Measurements from ENCODE around the gene POMGNT2.
A peak's percentile ranks its signal among the peaks of the same experiment; 100 is the strongest.

Gene POMGNT2

DNA sequence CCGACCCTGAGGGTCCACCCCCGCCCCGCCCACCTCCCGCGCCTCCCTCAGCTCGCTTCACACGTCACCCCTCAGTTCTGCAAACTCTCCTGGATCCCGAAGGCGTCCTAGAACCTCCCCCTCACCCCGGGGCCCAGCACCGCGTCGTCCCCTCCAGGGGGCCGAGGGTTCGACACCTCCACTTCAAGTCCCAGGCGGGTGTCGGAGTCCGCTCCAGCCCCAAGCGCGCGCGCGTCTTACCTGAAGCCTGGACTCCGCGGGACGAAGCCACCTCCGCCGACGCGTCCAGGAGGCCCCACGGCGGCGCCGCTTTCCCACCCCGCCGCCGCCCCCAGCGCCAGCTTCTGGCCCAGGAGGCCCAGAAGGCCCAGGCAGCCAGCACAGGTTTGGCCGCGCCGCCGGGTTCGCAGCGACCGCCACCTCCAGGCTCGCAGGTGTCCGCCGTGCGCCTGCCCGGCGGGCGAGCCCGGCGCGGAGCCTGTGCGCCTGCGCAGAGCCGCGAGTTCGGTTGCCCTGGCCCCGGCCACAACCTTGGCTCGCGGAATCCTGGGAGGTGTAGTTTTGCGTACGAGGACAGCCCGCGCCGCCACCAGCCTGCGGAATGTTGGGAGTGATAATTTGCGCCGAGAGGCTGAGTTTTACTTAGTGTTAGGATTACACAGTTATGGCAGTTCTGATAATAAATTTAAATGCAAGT is at the start of gene POMGNT2:
TSS of gene POMGNT2 (minus strand) at position 484 of the 697 bp plus-strand sequence. CDS start 24,648 bp downstream, outside the sequence.
- peak; percentile 88 for DNase-seq (ENCODE audit: low spot score)

- DNase-seq (ENCODE audit: low spot score), result no peak
Measured at GRCh38 chr3:43154980-43155379, 49.1 kb upstream of the POMGNT2 start.

- DNase-seq (ENCODE audit: low spot score), result peak; percentile 17
Measured at GRCh38 chr3:43153216-43154083, 47.6 kb upstream of the POMGNT2 start.

GRCh38 chr3:43152649-43153048 is 46.8 kb upstream of the POMGNT2 start:
- no peak for DNase-seq (ENCODE audit: low spot score)

DNA sequence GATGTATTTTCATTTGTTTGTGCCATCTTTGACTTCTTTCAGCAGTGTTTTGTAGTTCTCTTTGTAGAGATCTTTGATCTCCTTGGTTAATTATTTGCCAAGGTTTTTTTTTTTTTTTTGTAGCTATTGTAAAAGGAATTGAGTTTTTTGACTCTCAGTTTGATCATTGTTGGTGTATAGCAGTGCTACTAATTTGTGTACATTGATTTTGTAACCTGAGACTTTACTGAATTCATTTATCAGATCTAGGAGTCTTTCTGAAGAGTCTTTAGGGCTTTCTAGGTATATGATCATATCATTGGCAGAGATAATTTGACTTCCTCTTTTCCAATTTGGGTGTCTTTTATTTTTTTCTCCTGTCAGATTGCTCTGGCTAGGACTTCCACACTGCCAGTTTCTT is 42.2 kb upstream of the POMGNT2 start:
- no peak for DNase-seq (ENCODE audit: low spot score)

GRCh38 chr3:43146599-43146998 is 40.7 kb upstream of the POMGNT2 start:
- no peak for DNase-seq (ENCODE audit: low spot score)

GRCh38 chr3:43144761-43145490 is 39.0 kb upstream of the POMGNT2 start:
- DNase-seq (ENCODE audit: low spot score), result no peak

GRCh38 chr3:43142472-43142871 is 36.6 kb upstream of the POMGNT2 start:
- DNase-seq (ENCODE audit: low spot score), result no peak

- no peak for DNase-seq (ENCODE audit: low spot score)
Measured at GRCh38 chr3:43138488-43139231, 32.8 kb upstream of the POMGNT2 start.

DNA sequence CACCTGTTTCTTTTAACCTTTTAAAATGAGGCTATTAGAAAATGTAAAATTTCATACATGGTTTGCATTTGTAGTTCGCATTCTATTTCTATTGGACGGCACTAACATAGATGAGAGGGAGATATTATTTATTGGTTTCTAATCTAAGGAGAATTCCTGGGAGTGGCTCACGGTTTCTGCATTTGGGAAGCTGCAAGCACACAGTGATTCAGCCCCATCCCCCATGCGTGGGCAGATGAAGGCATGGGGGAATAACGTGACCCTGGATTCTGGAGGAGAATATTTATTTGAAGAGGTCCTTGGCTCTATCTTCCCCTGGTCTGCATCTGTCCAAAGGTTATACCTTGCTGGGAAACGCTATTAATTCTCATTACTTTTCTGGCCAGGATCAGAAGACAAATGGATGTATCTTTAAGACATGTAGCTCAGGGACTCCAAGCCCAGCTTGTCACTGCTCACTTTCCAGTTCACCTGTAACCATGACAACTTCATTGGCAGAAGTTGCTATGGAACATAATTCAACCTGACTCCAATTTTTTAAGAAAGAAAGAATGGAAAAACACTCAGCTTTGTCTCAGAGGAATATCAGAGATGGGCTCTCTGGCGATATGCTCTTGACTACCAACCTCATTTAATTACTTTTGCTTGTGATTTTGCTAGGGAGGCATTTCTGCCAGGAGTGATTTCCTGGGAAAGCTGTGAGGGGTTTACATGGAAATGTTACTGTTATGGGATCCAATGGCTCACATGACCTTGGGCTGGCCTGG is 27.2 kb upstream of the POMGNT2 start:
- DNase-seq (ENCODE audit: low spot score), result peak; percentile 38

DNA sequence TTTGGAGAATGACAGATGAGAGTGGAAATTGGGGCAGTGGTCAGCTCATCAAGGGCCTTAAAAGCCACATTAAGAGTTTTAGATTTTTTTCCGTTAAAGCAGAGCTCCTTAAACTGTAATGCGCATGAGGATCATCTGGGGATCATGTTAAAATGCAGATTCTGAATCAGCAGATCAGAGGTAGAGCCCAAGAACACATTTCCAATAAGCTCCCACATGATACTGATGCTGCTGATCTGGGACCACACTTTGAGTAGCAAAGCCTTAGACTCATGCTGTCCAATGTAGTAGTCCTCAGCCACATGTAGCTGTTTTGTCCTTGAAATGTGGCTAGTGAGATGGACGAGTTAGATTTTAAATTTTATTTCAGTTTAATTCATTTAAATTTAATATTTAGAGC is 26.3 kb upstream of the POMGNT2 start:
- DNase-seq (ENCODE audit: low spot score), result no peak

- DNase-seq (ENCODE audit: low spot score), result no peak
Measured at GRCh38 chr3:43128464-43128863, 22.6 kb upstream of the POMGNT2 start.

DNA sequence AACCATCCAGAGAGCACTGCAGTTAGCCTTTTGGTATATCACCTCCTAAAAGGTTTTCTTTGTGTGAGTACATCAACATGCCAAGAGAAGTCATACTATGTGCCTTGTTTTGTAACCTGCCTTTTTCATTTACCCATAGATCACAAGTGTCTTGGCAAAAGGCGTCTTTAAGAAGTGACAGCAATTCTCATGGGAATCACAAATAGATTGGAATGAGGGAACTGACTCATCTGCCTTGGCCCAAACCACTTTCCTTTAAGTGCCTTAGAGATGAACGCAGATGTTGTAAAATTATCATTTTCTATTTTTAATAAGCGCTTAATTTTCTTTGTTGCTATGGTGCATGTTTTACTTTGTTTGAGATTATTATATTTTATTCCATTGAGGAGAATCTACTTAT is 20.7 kb upstream of the POMGNT2 start:
- DNase-seq (ENCODE audit: low spot score), result no peak

GRCh38 chr3:43123895-43124294 is 18.0 kb upstream of the POMGNT2 start:
- DNase-seq (ENCODE audit: low spot score), result no peak

DNA sequence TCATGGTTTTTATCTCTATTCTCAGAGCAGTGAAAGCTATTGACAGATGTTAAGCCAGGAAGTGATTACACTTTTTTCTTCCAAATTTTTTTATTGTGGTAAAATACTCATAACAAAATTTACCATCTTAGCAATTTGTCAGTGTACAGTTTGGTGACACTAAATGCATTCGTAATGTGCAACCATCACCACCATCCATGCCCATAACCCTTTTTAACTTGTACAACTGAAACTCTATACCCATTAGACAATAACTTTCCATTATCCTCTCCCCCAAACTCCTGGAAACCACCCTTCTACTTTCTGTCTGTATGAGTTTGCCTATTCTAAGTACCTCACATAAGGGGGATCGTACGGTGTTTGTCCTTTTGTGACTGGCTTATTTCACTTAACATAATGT is 15.1 kb upstream of the POMGNT2 start:
- DNase-seq (ENCODE audit: low spot score), result no peak

GRCh38 chr3:43117257-43117656 is 11.4 kb upstream of the POMGNT2 start:
- no peak for DNase-seq (ENCODE audit: low spot score)

- DNase-seq (ENCODE audit: low spot score), result no peak
Measured at GRCh38 chr3:43113671-43114070, 7.8 kb upstream of the POMGNT2 start.

GRCh38 chr3:43106293-43106628 is 382 bp upstream of the POMGNT2 start:
- no peak for DNase-seq (ENCODE audit: low spot score)

- DNase-seq (ENCODE audit: low spot score), result peak; percentile 20
Measured at GRCh38 chr3:43104660-43105595, 951 bp downstream of the POMGNT2 start.

GRCh38 chr3:43104039-43104438 is 1.8 kb downstream of the POMGNT2 start:
- DNase-seq (ENCODE audit: low spot score), result no peak
